Osteoblast (primary cell): ENCODE results near the gene PDZD8. TPM values are rescaled to one million over a fixed set of nuclear protein-coding genes. Genes with fewer than 3 reads are reported as not detected.

Experiments used
- DNase-seq: peaks from one replicate; pipeline ENCODE4 v3.0.0; 2011; ENCODE audit warnings: low spot score, mixed read lengths; ENCODE audit not compliant: insufficient read length; ENCODE audit errors: missing footprints
- H2AFZ ChIP-seq: 2 replicates; pipeline ENCODE4 v1.6.0; 2011; ENCODE audit warnings: mild to moderate bottlenecking, low read length
- H3K27ac ChIP-seq: 2 replicates; pipeline ENCODE4 v1.5.1; 2011; ENCODE audit warnings: mild to moderate bottlenecking, low read depth, low read length, moderate library complexity
- H3K27me3 ChIP-seq: 2 replicates; pipeline ENCODE4 v1.6.0; 2012; ENCODE audit warnings: mild to moderate bottlenecking, control low read depth, inconsistent platforms, low read length, moderate library complexity; ENCODE audit not compliant: insufficient read depth
- H3K36me3 ChIP-seq: 2 replicates; pipeline ENCODE4 v1.5.1; 2011; ENCODE audit warnings: mild to moderate bottlenecking, low read length, control low read depth, moderate library complexity; ENCODE audit not compliant: insufficient read depth
- H3K4me1 ChIP-seq: 2 replicates; pipeline ENCODE4 v1.5.1; 2011; ENCODE audit warnings: mild to moderate bottlenecking, low read length, control low read depth, moderate library complexity; ENCODE audit not compliant: insufficient read depth
- H3K4me2 ChIP-seq: 2 replicates; pipeline ENCODE4 v1.6.0; 2011; ENCODE audit warnings: mild to moderate bottlenecking, low read length; ENCODE audit not compliant: insufficient read depth
- H3K4me3 ChIP-seq: fragments of 200-600 bp; sonication (generic); 3 replicates; pipeline ENCODE4 v1.5.1; 2012; ENCODE audit warnings: mild to moderate bottlenecking, low read length, inconsistent platforms; ENCODE audit not compliant: insufficient read depth
- H3K79me2 ChIP-seq: 2 replicates; pipeline ENCODE4 v1.6.0; 2012; ENCODE audit warnings: mild to moderate bottlenecking, low read length, control low read depth, inconsistent platforms; ENCODE audit not compliant: insufficient read depth
- H3K9me3 ChIP-seq: 2 replicates; pipeline ENCODE4 v1.5.1; 2011; ENCODE audit warnings: low read depth, low read length, control low read depth
- H4K20me1 ChIP-seq: 2 replicates; pipeline ENCODE4 v1.6.0; 2012; ENCODE audit warnings: mild to moderate bottlenecking, low read length, control low read depth; ENCODE audit not compliant: insufficient read depth
- total RNA-seq: library from RNA; depleted of rRNA; stranded (reverse); fragments of >200 nt; gene quantifications from 2 replicates; pipeline ENCODE4 v1.2.3, GENCODE V29; 2012
- TF ChIP-seq, protein P1 (sequence below): IDR thresholded peaks from 2 replicates; pipeline ENCODE4 v1.5.1; 2011; ENCODE audit warnings: mild to moderate bottlenecking, low read depth, low read length, moderate library complexity; ENCODE audit errors: extremely low read depth

PDZD8 gene
- total RNA-seq, 1 donor = 35.8 TPM

DNA sequence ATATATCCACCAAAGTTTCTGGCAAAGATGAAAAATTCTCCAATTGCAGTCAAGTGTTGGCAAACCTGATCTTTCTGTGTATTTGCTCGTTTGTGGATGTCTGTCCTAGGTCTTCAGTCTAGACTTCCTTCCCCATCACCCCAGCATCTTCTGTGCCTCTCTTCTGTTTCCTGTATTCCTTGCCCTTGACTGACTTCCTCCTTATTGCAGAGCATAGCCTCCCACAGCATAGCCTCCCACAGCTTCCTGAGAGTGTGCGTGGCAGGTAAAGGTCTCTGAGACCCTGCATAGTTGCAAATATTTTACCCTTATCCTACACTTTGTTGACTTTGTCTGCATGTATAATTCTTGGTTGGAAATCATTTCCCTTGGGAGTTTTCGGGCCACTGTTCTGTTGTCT is 116.0 kb downstream of the PDZD8 start:
- Histone ChIP-seq H3K27ac (no peak overlapping the region), H3K36me3 (no peaks in the 10 kb centered on the region), H2AFZ (no peak overlapping the region)

DNA sequence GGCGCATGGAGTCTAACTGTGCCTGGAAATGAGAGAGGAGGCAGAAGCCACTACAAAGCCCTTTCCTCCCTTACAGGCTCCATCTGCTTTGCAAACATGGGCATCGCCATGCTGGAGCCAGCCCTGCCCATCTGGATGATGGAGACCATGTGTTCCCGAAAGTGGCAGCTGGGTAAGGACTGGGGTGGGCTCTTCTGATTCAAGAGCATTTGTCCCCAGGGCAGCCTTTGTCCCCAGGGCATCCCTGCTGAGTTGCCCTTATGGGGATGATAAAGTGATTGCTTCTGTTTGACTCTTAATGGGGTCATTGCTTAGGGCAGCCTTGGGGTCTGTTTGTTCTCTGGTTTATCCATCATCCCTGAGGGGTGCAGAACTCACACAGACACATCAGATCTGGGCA is 117.5 kb downstream of the PDZD8 start:
- no peak overlapping the region for H2AFZ ChIP-seq
- H3K4me3 ChIP-seq = no peak overlapping the region
- no peaks in the 10 kb centered on the region for H3K79me2 ChIP-seq
- no peak overlapping the region for H3K27ac ChIP-seq
- peaks cover 23% of the 10 kb centered on the region for H3K27me3 ChIP-seq
- no peak overlapping the region for H3K4me2 ChIP-seq
- H3K4me1 ChIP-seq = no peaks in the 10 kb centered on the region
- H4K20me1 ChIP-seq = no peaks in the 10 kb centered on the region
- TF ChIP-seq, protein P1, sequence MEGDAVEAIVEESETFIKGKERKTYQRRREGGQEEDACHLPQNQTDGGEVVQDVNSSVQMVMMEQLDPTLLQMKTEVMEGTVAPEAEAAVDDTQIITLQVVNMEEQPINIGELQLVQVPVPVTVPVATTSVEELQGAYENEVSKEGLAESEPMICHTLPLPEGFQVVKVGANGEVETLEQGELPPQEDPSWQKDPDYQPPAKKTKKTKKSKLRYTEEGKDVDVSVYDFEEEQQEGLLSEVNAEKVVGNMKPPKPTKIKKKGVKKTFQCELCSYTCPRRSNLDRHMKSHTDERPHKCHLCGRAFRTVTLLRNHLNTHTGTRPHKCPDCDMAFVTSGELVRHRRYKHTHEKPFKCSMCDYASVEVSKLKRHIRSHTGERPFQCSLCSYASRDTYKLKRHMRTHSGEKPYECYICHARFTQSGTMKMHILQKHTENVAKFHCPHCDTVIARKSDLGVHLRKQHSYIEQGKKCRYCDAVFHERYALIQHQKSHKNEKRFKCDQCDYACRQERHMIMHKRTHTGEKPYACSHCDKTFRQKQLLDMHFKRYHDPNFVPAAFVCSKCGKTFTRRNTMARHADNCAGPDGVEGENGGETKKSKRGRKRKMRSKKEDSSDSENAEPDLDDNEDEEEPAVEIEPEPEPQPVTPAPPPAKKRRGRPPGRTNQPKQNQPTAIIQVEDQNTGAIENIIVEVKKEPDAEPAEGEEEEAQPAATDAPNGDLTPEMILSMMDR = no peak
- no peaks in the 10 kb centered on the region for H3K9me3 ChIP-seq
- DNase-seq = no peak
- no peaks in the 10 kb centered on the region for H3K36me3 ChIP-seq

More for the DNA sequence above, 116.0 kb downstream of the PDZD8 start:
- Histone ChIP-seq H3K4me2 (no peak overlapping the region), H3K4me1 (no peaks in the 10 kb centered on the region), H3K79me2 (no peaks in the 10 kb centered on the region), H4K20me1 (no peaks in the 10 kb centered on the region), H3K9me3 (no peaks in the 10 kb centered on the region), H3K27me3 (peaks cover 24% of the 10 kb centered on the region), H3K4me3 (no peak overlapping the region)
- TF ChIP-seq, protein P1 = no peak
- no peak for DNase-seq

DNA sequence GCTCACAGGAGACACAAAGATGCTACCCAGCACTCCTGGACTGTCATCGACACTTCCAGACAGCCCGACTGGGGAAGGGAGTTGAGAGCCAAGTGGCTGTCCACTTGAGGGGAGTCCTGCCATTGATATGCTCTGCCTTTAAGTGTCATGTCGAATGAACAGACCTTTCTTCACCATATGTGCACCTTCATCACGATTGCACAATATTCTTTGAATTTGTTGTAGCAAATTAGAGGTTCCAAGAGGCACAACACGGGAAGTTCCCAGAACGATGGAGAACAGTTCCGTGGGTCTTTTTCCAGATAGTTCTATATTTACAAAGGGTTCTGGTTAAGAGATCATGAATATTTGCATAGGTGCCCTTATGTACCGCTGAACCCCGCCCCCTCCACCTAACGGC is 118.3 kb downstream of the PDZD8 start:
- Histone ChIP-seq H3K79me2 (no peaks in the 10 kb centered on the region), H3K36me3 (no peaks in the 10 kb centered on the region), H3K27ac (no peak overlapping the region), H2AFZ (no peak overlapping the region), H3K4me2 (no peak overlapping the region), H3K9me3 (no peaks in the 10 kb centered on the region), H3K4me3 (no peak overlapping the region), H3K4me1 (no peaks in the 10 kb centered on the region), H3K27me3 (peaks cover 16% of the 10 kb centered on the region), H4K20me1 (no peaks in the 10 kb centered on the region)
- TF ChIP-seq, protein P1 = no peak
- DNase-seq = no peak

DNA sequence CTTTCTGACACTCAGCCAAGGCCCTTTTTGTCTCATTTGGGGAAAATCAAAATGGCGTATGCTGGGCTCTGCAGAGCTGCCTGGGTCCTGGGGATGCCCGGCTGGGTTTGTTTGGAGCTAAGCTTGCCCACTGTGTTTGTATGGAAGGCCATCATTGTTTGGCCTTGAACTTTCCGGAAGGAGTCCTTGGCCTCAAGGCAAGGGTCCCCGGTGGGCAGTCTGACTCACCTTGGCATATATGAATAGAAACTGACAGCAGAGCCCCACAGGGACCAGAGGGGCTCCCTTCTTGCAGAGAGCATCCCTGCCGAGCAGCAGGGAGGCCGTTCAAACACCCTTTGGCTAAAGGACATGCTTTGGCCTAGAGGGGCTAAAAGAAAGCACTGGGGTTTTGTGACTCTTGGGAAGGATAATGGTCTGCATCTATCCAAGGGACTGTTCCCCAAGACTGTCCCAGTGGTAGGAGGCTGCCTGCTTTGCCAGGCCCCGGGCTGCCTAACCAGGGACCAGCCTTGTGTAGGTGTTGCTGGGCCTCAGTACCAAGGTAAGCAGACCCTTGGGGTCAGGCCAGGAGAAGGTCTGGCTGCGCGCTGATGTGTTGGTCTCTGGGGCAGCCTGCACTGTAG is 119.3 kb downstream of the PDZD8 start:
- H3K27ac ChIP-seq = no peak overlapping the region
- H4K20me1 ChIP-seq = no peaks in the 10 kb centered on the region
- H3K4me1 ChIP-seq = no peaks in the 10 kb centered on the region
- no peak overlapping the region for H3K4me2 ChIP-seq
- no peaks in the 10 kb centered on the region for H3K36me3 ChIP-seq
- peaks cover 16% of the 10 kb centered on the region for H3K27me3 ChIP-seq
- no peak overlapping the region for H2AFZ ChIP-seq
- DNase-seq = no peak
- TF ChIP-seq, protein P1 = no peak
- no peak overlapping the region for H3K4me3 ChIP-seq
- no peaks in the 10 kb centered on the region for H3K79me2 ChIP-seq
- H3K9me3 ChIP-seq = no peaks in the 10 kb centered on the region
